ENCODE measurements around the gene MPO.

The MPO gene

DNA sequence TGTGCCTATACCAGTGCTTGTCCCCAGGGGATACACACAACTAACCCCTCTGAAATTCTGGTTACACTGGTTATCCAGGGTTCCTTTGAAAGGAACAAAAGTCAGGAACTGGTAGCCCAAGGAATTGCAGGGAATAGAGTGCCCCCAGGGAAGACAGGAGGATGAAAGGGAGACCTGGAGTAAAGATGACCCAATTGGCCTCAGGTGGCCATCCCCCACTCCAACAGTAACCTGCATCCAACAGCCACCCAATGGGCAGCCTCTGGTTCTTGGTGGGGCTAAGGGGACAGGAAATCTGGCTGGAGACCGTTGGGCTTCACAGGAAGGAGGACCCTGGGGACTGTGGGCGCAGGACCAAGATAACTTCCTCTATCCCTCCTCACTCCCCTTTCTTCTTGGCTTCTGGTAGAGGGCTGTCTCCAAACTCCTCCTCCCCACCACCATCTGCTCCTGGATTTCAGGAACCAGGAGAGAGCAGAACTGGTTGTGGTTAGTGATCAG lies 826 bp upstream of the MPO start:
- Histone ChIP-seq H3K36me3 (ENCODE audit: control insufficient read depth in 1 of 2, insufficient read depth in 2 of 2, low read length in 2 of 2) (no peaks in the 10 kb centered on the region), H3K4me1 (ENCODE audit: control insufficient read depth in 1 of 2, insufficient read depth in 2 of 2, low read length in 2 of 2) (peaks cover 0 to 9% of the 10 kb centered on the region in 2 donors), H3K27ac (ENCODE audit: low read length) (no peak overlapping the region), H3K4me3 (ENCODE audit: low read depth in 1 of 2, low read length in 2 of 2) (no peak overlapping the region), H3K27me3 (ENCODE audit: low read depth, low read length) (no peaks in the 10 kb centered on the region), H3K9me3 (ENCODE audit: control insufficient read depth in 1 of 2, low read length in 2 of 2) (no peaks in the 10 kb centered on the region)

DNA sequence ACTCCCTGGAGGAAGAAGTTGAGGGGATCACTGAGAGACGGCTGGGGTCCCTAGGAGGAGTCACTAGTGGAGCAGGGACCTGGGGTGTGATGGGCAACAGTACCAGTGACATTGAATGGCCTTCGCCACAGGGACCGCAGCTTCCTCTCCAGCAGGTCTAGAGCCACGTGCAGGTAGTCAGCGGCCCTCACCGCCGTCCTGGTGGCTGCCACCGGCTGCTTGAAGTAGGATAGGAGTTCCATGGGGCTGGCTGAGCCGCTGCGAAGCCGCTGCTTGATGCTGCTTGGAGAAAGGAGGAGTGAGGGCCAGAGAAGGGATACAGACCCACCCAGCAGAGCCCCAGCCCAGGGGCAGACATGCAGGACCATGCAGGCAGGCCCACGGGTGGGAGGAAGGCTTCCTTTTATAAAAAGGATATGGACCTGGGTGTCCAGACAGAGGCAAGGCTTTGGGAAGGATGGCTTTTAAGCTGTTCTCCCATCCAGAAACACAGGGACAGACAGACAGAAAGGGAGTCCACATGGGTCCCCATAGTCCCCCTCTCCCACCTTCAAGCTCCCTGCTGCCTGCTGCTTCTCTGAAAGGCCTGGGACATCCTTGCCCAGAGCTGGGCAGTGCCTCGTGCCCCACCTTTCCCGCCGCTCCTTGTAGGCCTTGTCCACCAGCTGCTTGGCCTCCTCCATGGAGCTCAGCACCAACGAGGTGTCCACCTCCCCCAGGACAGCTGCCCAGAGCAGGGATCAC lies 827 bp downstream of the MPO start:
- no peaks in the 10 kb centered on the region for H3K9me3 ChIP-seq (ENCODE audit: control insufficient read depth in 1 of 2, low read length in 2 of 2)
- H3K4me1 ChIP-seq (ENCODE audit: control insufficient read depth in 1 of 2, insufficient read depth in 2 of 2, low read length in 2 of 2): peaks cover 0 to 9% of the 10 kb centered on the region in 2 donors
- H3K27ac ChIP-seq (ENCODE audit: low read length): no peak overlapping the region
- no peak overlapping the region for H3K4me3 ChIP-seq (ENCODE audit: low read depth in 1 of 2, low read length in 2 of 2)
- H3K27me3 ChIP-seq (ENCODE audit: low read depth, low read length): no peaks in the 10 kb centered on the region
- no peaks in the 10 kb centered on the region for H3K36me3 ChIP-seq (ENCODE audit: control insufficient read depth in 1 of 2, insufficient read depth in 2 of 2, low read length in 2 of 2)

DNA sequence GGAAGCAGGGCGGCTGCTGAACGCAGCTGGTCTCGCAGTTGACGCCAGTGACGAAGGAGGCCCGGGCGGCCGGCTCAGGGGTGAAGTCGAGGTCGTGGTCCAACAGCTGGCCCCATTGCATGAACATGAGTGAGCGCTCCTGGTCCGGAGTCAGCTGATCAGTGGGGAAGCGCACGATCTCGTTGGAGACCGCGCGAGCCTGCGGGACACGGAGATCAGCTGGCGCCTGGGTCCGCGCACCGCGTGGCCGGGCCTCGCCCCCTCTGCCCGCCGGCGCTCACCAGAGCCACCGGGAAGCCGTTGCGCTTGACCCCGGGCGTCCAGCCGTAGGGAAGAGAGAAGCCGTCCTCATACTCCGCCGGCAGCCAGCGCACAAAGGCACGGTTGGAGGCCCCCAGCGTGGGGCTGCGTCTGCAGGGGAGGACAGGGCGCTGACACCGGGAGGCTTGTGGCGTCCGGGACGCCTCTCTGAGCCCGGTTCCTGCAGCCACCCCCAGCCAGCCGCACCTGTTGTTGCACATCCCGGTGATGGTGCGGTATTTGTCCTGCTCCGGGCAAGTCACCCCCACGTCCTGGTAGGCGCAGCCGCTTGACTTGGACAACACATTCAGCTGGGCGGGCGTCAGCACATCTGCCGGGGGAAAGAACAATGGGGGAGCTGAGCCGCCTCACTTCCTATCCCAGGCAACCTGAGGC lies 1.6 kb downstream of the MPO start:
- H3K4me1 ChIP-seq (ENCODE audit: control insufficient read depth in 1 of 2, insufficient read depth in 2 of 2, low read length in 2 of 2): peaks cover 0 to 9% of the 10 kb centered on the region in 2 donors
- no peaks in the 10 kb centered on the region for H3K27me3 ChIP-seq (ENCODE audit: low read depth, low read length)
- H3K36me3 ChIP-seq (ENCODE audit: control insufficient read depth in 1 of 2, insufficient read depth in 2 of 2, low read length in 2 of 2): no peaks in the 10 kb centered on the region
- peak overlapping the region in 1 of 2 donors; percentile 53 for H3K4me3 ChIP-seq (ENCODE audit: low read depth in 1 of 2, low read length in 2 of 2)
- H3K9me3 ChIP-seq (ENCODE audit: control insufficient read depth in 1 of 2, low read length in 2 of 2): no peaks in the 10 kb centered on the region
- no peak overlapping the region for H3K27ac ChIP-seq (ENCODE audit: low read length)

DNA sequence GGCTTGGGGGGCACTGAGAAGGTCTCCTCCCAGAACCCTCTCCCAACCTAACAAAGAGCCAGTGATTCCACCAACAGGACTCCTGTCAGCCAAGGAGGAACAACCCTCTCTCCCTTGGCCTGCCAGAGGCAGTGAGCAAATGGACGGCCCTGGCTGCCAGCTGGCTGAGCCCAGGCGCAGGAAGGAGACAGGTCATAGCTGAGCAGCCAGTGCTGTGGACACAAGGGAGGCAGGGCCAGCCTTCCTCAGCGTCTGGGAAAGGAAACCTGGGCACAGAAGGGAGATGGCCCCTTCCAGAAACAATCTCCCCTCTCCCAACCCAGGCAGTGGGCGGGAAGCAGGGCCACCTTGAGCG lies 2.1 kb downstream of the MPO start:
- H3K4me3 ChIP-seq (ENCODE audit: low read depth in 1 of 2, low read length in 2 of 2): peak overlapping the region in 1 of 2 donors; percentile 53
- H3K27ac ChIP-seq (ENCODE audit: low read length): no peak overlapping the region
- peaks cover 0 to 9% of the 10 kb centered on the region in 2 donors for H3K4me1 ChIP-seq (ENCODE audit: control insufficient read depth in 1 of 2, insufficient read depth in 2 of 2, low read length in 2 of 2)
- H3K27me3 ChIP-seq (ENCODE audit: low read depth, low read length): no peaks in the 10 kb centered on the region
- H3K36me3 ChIP-seq (ENCODE audit: control insufficient read depth in 1 of 2, insufficient read depth in 2 of 2, low read length in 2 of 2): no peaks in the 10 kb centered on the region
- no peaks in the 10 kb centered on the region for H3K9me3 ChIP-seq (ENCODE audit: control insufficient read depth in 1 of 2, low read length in 2 of 2)

DNA sequence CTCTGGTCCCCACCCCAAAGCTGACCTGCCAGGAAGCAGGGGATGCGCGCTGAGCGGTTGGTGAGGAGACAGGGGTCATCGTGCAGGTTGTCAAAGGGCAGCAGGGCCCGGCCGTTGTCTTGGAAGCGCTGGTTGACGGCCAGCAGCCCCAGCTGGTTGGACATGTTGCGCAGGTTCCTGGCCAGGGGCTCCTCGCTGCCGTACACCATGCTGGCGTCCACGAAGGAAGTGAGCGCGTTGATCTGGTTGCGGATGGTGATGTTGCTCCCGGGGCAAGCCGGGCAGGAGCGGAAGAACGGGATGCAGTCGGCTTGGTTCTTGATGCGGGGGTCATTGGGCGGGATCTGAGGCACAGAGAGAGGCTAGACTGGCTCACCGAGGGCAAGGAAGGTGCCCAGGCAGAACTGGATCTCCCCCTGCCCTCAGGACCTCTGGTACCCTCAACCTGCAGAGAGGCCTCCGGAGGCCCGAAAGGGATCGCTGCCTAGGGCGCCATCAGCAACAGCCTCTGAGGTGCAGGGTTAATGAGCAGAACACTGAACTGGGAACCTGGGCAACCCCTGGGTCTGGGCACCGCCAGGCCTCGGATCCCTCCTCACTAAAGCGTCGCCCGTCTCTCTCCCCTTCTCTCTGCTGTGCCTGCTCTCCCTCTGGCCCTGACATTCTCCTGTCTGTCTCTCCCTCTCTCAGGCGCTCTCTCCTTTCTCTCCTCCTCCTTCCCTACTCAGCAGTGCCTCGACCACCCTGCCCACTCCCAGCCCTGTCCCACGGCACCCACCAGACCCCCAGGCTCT lies 2.7 kb downstream of the MPO start:
- H3K9me3 ChIP-seq (ENCODE audit: control insufficient read depth in 1 of 2, low read length in 2 of 2): no peaks in the 10 kb centered on the region
- no peaks in the 10 kb centered on the region for H3K27me3 ChIP-seq (ENCODE audit: low read depth, low read length)
- H3K27ac ChIP-seq (ENCODE audit: low read length): no peak overlapping the region
- peaks cover 0 to 9% of the 10 kb centered on the region in 2 donors for H3K4me1 ChIP-seq (ENCODE audit: control insufficient read depth in 1 of 2, insufficient read depth in 2 of 2, low read length in 2 of 2)
- H3K4me3 ChIP-seq (ENCODE audit: low read depth in 1 of 2, low read length in 2 of 2): no peak overlapping the region
- no peaks in the 10 kb centered on the region for H3K36me3 ChIP-seq (ENCODE audit: control insufficient read depth in 1 of 2, insufficient read depth in 2 of 2, low read length in 2 of 2)

DNA sequence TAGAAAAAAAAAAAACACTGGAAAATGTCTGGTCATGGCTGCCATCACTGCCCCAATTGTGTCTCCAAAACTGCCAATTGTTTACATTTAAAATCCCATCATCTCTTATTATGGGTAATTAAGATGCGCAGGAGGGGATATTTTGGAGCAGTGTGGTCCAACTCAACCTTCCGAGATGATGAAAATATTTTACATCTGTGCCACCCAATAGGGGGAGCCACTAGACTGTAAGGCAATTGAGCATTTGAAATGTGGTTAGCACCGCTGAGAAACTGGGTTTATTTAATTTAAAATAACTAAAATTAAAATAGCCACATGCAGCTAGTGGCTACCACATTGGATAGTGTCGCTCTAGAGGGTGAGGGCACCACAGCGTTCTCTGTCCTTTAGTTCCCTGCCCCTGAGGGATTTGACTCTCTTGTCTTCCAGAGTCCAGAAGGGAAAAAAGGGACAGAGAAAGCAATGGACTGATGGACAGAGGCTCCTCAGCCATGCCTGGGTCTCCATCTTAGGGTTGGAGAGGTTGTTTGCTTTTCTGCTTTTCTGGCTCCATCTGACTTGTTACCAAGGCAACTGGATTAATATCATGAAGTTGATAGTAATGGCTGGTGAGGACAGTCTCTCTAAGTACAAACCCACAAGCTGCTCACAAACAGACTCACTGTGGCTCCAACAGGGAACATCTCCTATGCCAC lies 3.5 kb downstream of the MPO start:
- no peaks in the 10 kb centered on the region for H3K27me3 ChIP-seq (ENCODE audit: low read depth, low read length)
- no peak overlapping the region for H3K27ac ChIP-seq (ENCODE audit: low read length)
- peaks cover 0 to 9% of the 10 kb centered on the region in 2 donors for H3K4me1 ChIP-seq (ENCODE audit: control insufficient read depth in 1 of 2, insufficient read depth in 2 of 2, low read length in 2 of 2)
- no peaks in the 10 kb centered on the region for H3K9me3 ChIP-seq (ENCODE audit: control insufficient read depth in 1 of 2, low read length in 2 of 2)
- no peaks in the 10 kb centered on the region for H3K36me3 ChIP-seq (ENCODE audit: control insufficient read depth in 1 of 2, insufficient read depth in 2 of 2, low read length in 2 of 2)
- H3K4me3 ChIP-seq (ENCODE audit: low read depth in 1 of 2, low read length in 2 of 2): no peak overlapping the region

DNA sequence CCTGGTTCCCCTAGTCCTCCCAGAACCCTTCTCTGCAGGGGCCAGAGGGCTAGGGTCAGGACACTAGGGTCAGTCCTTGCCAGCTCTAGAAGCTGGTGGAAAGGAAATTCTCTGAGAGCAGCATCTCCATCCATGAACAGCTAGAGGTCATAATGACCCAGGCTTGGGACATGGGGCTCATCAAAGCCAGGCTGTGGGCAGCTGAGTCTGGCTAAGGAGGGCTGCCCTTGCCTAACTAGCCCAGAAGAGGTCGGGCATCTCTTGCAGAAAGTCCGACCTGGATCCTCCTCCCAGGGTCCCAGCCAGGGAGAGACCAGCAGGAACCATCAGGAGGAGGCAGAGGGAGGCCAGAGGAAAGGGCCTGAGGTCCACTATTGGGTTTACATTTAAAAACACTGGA lies 4.3 kb downstream of the MPO start:
- Histone ChIP-seq H3K27ac (ENCODE audit: low read length) (no peak overlapping the region), H3K9me3 (ENCODE audit: control insufficient read depth in 1 of 2, low read length in 2 of 2) (no peaks in the 10 kb centered on the region), H3K27me3 (ENCODE audit: low read depth, low read length) (no peaks in the 10 kb centered on the region), H3K4me3 (ENCODE audit: low read depth in 1 of 2, low read length in 2 of 2) (no peak overlapping the region), H3K36me3 (ENCODE audit: control insufficient read depth in 1 of 2, insufficient read depth in 2 of 2, low read length in 2 of 2) (no peaks in the 10 kb centered on the region), H3K4me1 (ENCODE audit: control insufficient read depth in 1 of 2, insufficient read depth in 2 of 2, low read length in 2 of 2) (peaks cover 0 to 9% of the 10 kb centered on the region in 2 donors)

DNA sequence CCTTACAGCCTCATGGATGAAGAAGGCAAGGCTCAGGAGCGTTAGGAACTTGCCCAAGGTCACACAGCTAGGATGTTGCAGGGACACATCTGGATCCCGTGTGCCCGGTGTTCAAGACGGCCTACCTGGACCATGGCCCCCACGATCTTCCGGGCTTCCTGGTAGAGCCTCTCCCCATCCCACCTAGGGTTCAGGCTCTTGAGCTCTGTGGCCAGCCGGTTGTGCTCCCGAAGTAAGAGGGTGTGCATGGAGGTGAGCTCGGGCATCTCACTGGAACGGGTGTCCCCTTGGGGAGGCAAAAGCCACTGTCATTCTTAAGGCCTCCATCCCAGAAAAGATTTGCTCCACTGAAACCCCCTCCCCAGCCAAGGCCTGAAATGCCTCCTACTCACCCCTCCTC lies 5.3 kb downstream of the MPO start:
- no peaks in the 10 kb centered on the region for H3K27me3 ChIP-seq (ENCODE audit: low read depth, low read length)
- no peak overlapping the region for H3K4me3 ChIP-seq (ENCODE audit: low read depth in 1 of 2, low read length in 2 of 2)
- H3K27ac ChIP-seq (ENCODE audit: low read length): no peak overlapping the region
- peaks cover 0 to 9% of the 10 kb centered on the region in 2 donors for H3K4me1 ChIP-seq (ENCODE audit: control insufficient read depth in 1 of 2, insufficient read depth in 2 of 2, low read length in 2 of 2)
- no peaks in the 10 kb centered on the region for H3K9me3 ChIP-seq (ENCODE audit: control insufficient read depth in 1 of 2, low read length in 2 of 2)
- no peaks in the 10 kb centered on the region for H3K36me3 ChIP-seq (ENCODE audit: control insufficient read depth in 1 of 2, insufficient read depth in 2 of 2, low read length in 2 of 2)

DNA sequence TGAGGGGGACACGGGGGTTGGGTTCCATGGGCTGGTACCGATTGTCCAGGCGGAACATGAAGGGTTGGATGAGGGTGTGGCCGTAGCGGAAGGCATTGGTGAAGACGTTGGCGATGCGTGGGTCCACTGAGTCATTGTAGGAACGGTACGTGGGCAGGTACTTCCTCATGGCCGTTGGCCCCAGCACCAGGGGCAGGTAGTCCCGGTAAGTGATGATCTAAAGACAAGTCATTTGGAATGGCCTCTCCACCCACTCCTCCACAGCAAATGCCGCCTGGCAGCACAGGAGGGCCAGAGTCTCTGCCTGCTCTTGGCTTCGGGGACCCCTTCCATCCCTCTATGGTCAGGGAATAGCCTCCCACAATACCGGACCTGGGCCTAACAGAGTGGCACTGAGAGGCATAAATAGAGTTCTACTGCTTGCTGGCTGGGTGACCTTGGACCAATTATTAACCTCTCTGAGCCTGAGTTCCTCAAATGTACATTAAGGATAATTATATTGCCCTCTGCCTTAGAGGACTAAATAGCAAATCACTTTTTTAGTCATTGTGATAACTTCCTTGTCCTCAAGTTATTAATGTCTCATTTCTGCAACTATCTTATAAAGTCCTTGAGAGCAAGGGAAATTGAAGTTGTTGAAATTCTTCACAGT lies 7.2 kb downstream of the MPO start:
- Histone ChIP-seq H3K4me1 (ENCODE audit: control insufficient read depth in 1 of 2, insufficient read depth in 2 of 2, low read length in 2 of 2) (peaks cover 0 to 2% of the 10 kb centered on the region in 2 donors), H3K9me3 (ENCODE audit: control insufficient read depth in 1 of 2, low read length in 2 of 2) (no peaks in the 10 kb centered on the region), H3K27me3 (ENCODE audit: low read depth, low read length) (no peaks in the 10 kb centered on the region), H3K4me3 (ENCODE audit: low read depth in 1 of 2, low read length in 2 of 2) (no peak overlapping the region), H3K27ac (ENCODE audit: low read length) (no peak overlapping the region), H3K36me3 (ENCODE audit: control insufficient read depth in 1 of 2, insufficient read depth in 2 of 2, low read length in 2 of 2) (no peaks in the 10 kb centered on the region)

DNA sequence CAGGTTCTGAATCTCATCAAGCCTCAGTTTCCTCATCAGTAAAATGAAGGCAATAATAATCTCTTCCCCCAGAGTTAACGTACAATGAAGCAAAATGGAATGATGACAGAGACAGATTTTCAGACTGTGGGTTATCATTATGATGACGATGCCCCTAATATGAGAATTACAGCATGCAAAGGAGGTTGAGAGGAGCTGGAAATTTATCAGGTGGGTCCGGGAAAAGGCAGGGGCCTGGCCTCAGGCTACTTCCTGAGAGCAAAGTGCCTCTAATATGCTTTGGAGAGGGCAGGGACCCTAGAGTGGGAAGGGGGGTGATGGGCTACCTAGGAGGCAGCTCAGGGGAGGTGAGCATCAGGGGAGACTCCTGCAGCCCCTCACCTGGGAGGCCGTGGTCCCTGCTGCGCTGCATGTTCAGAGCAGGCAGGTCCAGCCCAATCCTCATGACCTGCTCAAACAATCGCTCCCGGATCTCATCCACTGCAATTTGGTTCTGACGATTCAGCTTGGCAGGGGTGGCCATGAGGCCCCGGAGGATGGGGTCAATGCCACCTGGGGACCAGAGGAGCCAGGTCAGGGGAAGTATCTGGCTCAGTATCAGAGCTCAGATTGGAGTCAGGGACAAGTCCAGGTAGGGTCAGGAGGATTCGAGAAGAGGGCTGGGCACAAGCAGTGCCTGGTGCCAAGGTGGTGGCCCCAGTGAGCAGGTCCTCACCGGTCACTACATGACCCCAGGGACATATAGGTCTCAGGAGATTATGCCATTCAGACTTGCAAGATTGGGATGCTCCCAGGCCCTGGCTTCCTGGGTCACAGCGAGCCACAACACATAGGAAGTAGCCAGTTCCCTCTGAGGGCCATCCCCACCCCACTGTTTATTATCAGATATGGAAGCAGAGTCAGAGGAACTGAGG lies 8.1 kb downstream of the MPO start:
- Histone ChIP-seq H3K36me3 (ENCODE audit: control insufficient read depth in 1 of 2, insufficient read depth in 2 of 2, low read length in 2 of 2) (no peaks in the 10 kb centered on the region), H3K9me3 (ENCODE audit: control insufficient read depth in 1 of 2, low read length in 2 of 2) (no peaks in the 10 kb centered on the region), H3K4me3 (ENCODE audit: low read depth in 1 of 2, low read length in 2 of 2) (no peak overlapping the region), H3K4me1 (ENCODE audit: control insufficient read depth in 1 of 2, insufficient read depth in 2 of 2, low read length in 2 of 2) (no peaks in the 10 kb centered on the region), H3K27ac (ENCODE audit: low read length) (no peak overlapping the region), H3K27me3 (ENCODE audit: low read depth, low read length) (peaks cover 3% of the 10 kb centered on the region)
